Prostate gland (tissue), 2 donors: ENCODE data around the gene SBF1. TPM values are rescaled to one million over a fixed set of nuclear protein-coding genes. Genes with fewer than 3 reads are reported as not detected.
A peak's percentile ranks its signal among the peaks of the same experiment; 100 is the strongest.

Experiments
- DNase-seq: peaks from one replicate; pipeline ENCODE4 v3.0.0-alpha.2; 2019; ENCODE audit warnings: low spot score
- H3K27ac ChIP-seq, 2 donors: fragments of 200-600 bp; sonication (generic); 2 replicates each; pipeline ENCODE4 v1.5.1; 2017 to 2019
- H3K27me3 ChIP-seq: fragments of 200-600 bp; sonication (generic); replicated peaks from 2 replicates; pipeline ENCODE4 v1.5.1; 2019; ENCODE audit not compliant: insufficient read depth
- H3K36me3 ChIP-seq, 2 donors: fragments of 200-600 bp; sonication (generic); 1 replicate in 1 of 2; 2 replicates in 1 of 2; pipeline versions ENCODE4 v1.5.1 to v1.8.1; 2017 to 2019
- H3K4me1 ChIP-seq: fragments of 200-600 bp; sonication (generic); replicated peaks from 2 replicates; pipeline ENCODE4 v1.5.1; 2019
- H3K4me3 ChIP-seq, 2 donors: fragments of 200-600 bp; sonication (generic); 2 replicates each; pipeline ENCODE4 v1.5.1; 2017 to 2019
- H3K9me3 ChIP-seq: fragments of 200-600 bp; sonication (generic); 2 replicates; pipeline ENCODE4 v1.5.1; 2017
- CTCF ChIP-seq, 4 experiments: fragments of 200-600 bp in 2 of 4; fragments of 450-650 bp in 2 of 4; sonication (generic) in 2 of 4; IDR thresholded peaks; 1 replicate in 3 of 4; 2 replicates in 1 of 4; pipeline ENCODE4 v1.5.1; 2016 to 2019; ENCODE audit warnings: antibody characterized with exemption in 4 of 4, mild to moderate bottlenecking in 2 of 4, moderate library complexity in 2 of 4
- POLR2A ChIP-seq: fragments of 450-650 bp; IDR thresholded peaks from one replicate; pipeline ENCODE4 v1.6.1; 2016; ENCODE audit warnings: antibody characterized with exemption, mild to moderate bottlenecking
- POLR2AphosphoS5 ChIP-seq: sonication (generic); formaldehyde crosslinking; IDR thresholded peaks from one replicate; pipeline ENCODE4 v1.6.1; 2017; ENCODE audit warnings: antibody characterized with exemption
- WGBS: methylation state at CpG from one replicate; pipeline ENCODE4 v1.1.5; 2018; 5-methylcytosine and 5-hydroxymethylcytosine counted together
- intact Hi-C: fragments of 100-400 bp; cut with DNase I; formaldehyde crosslinking; loops from one replicate; pipeline ENCODE4 v1.14.2; 2022
- total RNA-seq, 2 donors: library from RNA; depleted of rRNA; stranded (reverse); fragments of >200 nt; gene quantifications; one replicate each; pipeline ENCODE4 v1.1.0, GENCODE V29; 2016

The SBF1 gene
- total RNA-seq, 2 donors from 2014 or later: 44.9 to 144 TPM

- intact Hi-C loops: no loop called here
- Histone ChIP-seq H3K36me3 (peaks cover 0 to 14% of the 10 kb centered on the region in 2 donors), H3K9me3 (no peaks in the 10 kb centered on the region), H3K4me3 (peak overlapping the region; percentile 51 to 73), H3K27me3 (no peaks in the 10 kb centered on the region), H3K4me1 (peaks cover 14% of the 10 kb centered on the region), H3K27ac (peak overlapping the region; percentile 85 to 89)
- no peak for DNase-seq
- TF ChIP-seq POLR2AphosphoS5: no peak
- TF ChIP-seq CTCF (IDR thresholded peaks at IDR 0.05): no peak
- no peak for TF ChIP-seq POLR2A
- 13% methylated on average over 3 of the region's 3 CpGs for WGBS
Observed at GRCh38 chr22:50508897-50509296, 34.1 kb upstream of the SBF1 start.

GRCh38 chr22:50507991-50508884, 33.4 kb upstream of the SBF1 start, which contains the start of gene NCAPH2:
Gene NCAPH2, plus strand, starts transcription at chr22:50508224. Its CDS starts 114 bp downstream, at chr22:50508338.
- no peaks in the 10 kb centered on the region for H3K27me3 ChIP-seq
- intact Hi-C loops: no loop called here
- peaks cover 14% of the 10 kb centered on the region for H3K4me1 ChIP-seq
- H3K9me3 ChIP-seq: no peaks in the 10 kb centered on the region
- TF ChIP-seq POLR2AphosphoS5 (peak; percentile 99), POLR2A (peak; percentile 79), CTCF (IDR thresholded peaks at IDR 0.05) (peak in 1 of 4 experiments; percentile 47)
- peak; percentile 95 for DNase-seq
- WGBS: 1% methylated on average over 67 of the region's 76 CpGs
- peaks cover 0 to 14% of the 10 kb centered on the region in 2 donors for H3K36me3 ChIP-seq
- peak within 1 kb of the TSS; percentile 89 to 90 for H3K27ac ChIP-seq
- peak within 1 kb of the TSS; percentile 85 to 96 for H3K4me3 ChIP-seq

- 1% methylated on average over 25 of the region's 62 CpGs for WGBS
- peak; percentile 85 for DNase-seq
Observed at GRCh38 chr22:50507421-50507990, 32.7 kb upstream of the SBF1 start, which contains the start of gene LMF2. Gene LMF2, minus strand, starts transcription at chr22:50507702. Its CDS starts 27 bp downstream, at chr22:50507675.

GRCh38 chr22:50506611-50507420, 32.0 kb upstream of the SBF1 start:
- no peaks in the 10 kb centered on the region for H3K27me3 ChIP-seq
- WGBS: 22% methylated on average over 21 of the region's 21 CpGs
- peaks cover 14% of the 10 kb centered on the region for H3K4me1 ChIP-seq
- peak overlapping the region; percentile 85 to 96 for H3K4me3 ChIP-seq
- H3K27ac ChIP-seq: peak overlapping the region; percentile 74 to 90
- intact Hi-C loops: no loop called here
- TF ChIP-seq POLR2AphosphoS5 (no peak), POLR2A (no peak), CTCF (IDR thresholded peaks at IDR 0.05) (no peak)
- H3K36me3 ChIP-seq: peaks cover 0 to 14% of the 10 kb centered on the region in 2 donors
- DNase-seq: no peak
- no peaks in the 10 kb centered on the region for H3K9me3 ChIP-seq

More at GRCh38 chr22:50507421-50507990, 32.7 kb upstream of the SBF1 start, which contains the start of gene LMF2:
- Histone ChIP-seq H3K27ac (peak within 1 kb of the TSS; percentile 89 to 90), H3K9me3 (no peaks in the 10 kb centered on the region), H3K36me3 (peaks cover 0 to 14% of the 10 kb centered on the region in 2 donors), H3K4me3 (peak within 1 kb of the TSS; percentile 85 to 96), H3K27me3 (no peaks in the 10 kb centered on the region), H3K4me1 (peaks cover 14% of the 10 kb centered on the region)
- intact Hi-C loops: no loop called here
- TF ChIP-seq POLR2A (peak; percentile 62), CTCF (IDR thresholded peaks at IDR 0.05) (peak in 2 of 4 experiments; percentile 6 to 18), POLR2AphosphoS5 (no peak)
